NCI-H510A (cell line): ENCODE data around the gene PBX1.

Experiments
- DNase-seq: peaks from one replicate; lab custom pipeline; 2025; lab: John Stamatoyannopoulos, UW

Gene PBX1

DNA sequence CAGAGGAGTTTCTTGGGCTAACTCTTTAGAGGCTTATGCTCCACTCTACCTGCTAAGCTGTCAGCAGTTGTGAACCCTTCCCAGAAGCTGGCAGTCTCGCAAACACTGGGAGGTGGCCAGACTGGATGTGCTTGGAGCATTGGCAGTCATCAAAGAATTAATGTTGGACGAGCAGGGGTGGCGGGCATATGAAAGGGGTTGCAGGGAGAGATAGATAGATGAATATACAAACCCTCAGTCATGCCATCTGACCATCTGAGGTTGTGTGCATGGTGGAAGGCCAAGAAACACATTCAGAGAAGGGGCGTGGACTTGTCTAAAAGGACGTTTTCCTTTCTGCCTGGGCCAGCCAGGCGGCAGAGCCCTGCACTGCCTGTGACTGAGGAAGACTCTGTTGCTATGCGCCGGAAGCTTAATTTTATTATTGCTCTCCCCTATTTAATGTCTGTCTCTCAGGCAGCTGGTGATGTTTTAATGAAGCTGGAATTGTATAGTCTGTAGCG, 164.4 kb downstream of the PBX1 start:
- DNase-seq, result no peak

DNA sequence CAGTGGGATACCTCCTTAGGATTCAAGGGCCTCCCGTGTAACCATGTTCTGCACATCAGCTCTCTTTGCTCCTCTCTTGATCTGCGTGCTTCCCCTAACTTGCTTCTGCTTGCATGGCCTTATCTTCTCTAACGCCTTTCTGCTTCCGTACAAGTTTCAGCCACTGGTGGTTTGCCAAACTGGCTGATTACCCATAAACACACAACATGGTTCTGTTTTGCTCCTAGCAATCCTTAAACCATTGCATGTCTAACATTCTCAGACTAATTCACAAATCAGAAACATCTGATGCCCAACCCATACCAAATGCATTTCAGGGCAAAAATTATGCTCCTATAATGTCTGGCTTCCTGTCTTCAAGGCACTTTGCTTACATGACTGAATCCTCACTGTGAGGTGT, 166.4 kb downstream of the PBX1 start:
- no peak for DNase-seq

DNA sequence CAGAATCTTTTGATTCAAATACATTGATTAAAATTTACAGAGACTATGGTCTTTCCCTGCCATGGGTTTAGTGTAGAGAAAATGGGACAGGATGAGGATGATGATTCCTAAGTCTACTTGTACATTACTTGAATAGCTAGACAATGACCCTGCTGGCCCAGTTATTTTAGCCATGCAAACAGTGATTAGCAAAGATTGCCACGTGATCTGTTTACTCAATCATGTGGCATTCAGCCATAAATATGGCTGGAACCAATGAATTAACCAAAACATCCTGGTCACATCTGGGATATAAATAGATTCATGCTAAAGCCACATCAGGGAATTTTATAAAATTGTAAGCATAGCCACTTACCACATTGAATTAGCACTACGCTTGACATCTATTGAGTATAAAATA, 167.3 kb downstream of the PBX1 start:
- DNase-seq, result no peak

DNA sequence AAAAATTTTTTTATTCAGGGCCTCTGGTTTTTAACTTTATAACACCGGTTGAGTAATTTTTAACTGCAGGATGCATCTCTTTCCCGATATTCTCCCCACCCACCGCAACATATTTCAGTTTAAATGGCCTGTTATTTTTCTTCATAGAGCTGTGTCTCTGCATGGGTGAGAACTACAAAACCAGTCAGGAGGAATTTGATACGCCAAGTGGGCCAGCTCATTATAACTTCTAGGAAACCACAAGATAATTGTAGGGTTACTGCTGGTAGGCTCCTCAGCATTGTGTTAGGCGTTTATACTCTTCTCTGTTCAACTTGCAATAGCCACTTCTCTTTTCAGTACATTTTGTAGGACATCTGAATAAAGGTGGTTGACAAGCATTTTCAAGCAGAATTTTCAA, 169.7 kb downstream of the PBX1 start:
- no peak for DNase-seq

DNA sequence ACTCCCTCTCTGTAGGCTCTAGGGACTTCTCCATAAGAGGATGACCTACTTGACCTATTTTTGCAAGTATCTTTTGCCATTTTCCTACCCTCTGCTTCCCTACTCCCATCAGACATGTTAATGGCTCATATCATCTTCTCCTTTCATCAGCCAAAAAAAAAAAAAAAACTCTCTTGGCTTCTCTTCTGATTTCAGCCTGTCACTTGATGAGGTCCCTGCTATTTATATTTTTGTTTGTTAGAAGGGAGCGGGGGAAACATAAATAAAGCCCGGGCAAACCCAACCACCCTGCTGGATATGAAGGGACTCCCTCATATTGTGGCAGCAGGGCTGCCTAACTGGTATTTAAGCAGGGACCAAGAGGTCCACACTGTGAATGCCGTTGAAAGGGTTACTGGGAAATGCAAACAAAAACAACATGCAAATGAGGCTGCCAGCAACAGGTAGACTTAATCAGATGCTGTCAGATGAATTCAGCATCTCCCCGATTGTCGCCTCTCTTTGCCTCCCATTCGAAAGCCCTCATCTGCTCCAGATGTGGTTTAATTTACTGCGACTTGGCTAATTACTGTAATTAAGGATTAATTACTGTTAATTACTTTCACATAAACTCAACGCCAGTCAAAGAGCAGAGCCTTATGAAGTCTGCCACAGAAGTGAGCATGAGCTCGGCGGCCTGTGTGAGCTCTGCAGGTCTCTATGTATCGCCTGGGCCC, 172.3 kb downstream of the PBX1 start:
- DNase-seq, result no peak

DNA sequence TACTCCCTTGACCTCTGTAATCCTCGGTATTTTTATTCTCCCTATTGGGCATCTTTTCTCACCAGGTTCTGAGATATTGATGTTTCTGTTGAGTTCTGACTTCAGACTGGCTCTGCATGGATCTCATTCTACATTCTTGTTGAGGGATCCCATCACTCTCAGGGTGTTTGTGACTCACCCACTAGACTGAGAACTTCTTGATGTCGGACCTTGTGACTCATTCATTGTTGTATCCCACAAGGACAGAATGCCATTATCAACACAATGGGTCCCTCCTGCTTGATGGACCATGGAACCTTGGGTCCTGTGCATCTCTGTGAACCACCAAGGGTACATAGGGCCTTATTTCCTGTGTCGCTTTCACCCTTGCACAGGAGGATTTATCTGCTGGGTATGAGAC, 174.1 kb downstream of the PBX1 start:
- DNase-seq, result no peak

DNA sequence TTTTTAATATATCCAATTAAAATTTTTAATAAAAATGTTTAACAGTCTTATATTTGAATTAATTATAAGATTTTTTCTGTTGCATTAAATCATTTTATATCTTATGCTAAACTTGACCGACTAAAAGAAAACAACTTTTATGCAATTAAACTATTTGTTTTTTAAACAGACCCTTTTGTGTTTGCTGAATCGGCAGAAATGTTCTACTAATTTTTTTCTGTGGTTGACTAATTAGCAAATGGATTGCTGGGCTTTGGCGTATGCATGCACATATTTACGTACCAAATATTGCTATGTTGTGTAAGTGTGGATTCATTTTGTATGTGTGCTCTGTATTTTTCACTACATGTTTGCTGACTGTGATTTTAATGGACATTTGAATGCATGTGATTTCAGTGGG, 174.8 kb downstream of the PBX1 start:
- no peak for DNase-seq

DNA sequence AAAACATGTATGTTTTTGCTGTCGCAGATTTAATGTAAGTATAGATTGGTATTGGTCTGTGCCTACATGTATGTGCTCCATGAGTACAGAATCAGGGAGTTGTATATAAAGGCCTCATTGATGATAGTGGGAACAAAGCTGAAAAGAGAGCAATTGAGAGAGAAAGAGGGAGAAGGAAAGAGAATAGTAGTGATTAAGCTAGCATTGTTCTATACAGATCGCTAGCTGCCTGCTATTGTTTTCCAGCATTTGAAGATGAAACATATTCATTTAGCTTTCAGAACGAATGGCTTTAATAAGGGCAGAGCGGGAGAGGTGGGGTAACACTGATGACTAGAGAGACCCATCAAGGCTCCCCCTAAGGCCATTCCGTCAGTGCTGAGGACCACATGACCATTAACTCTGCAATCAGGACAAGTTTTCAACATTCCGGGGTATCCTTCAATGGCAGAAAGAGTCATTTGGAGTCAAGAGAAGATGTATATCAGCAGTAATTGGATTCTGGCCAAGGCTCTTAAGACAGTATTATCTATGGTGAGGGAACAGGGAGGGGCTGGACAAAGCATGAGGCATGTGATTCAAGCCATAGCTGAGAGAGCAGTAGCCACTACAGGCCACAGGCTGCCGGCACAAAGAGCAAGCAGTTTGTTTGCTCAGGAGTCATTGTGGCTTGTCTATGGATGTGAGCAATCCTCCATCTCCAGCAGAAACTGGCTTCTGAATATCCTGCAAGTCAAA, 176.5 kb downstream of the PBX1 start:
- DNase-seq, result peak; percentile 57

DNA sequence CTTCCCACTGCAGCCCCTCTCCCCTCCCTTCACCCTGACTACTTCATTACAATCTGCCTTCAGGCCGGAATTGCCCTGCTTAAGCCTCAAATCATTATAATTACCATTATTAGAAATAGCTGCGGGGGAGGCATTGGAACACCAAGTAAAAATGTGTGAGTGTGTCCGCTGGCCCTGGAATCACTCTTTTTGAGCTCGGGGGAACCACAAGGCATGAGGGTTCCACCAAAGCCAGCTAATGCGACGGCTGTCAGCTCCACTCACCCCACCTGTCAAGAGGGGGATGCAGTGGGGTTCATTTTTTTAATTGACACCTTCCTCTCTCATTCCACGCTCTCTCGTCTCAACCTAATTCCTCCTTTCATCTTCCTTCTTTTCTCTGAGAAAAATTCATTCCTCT, 177.2 kb downstream of the PBX1 start:
- DNase-seq, result no peak

DNA sequence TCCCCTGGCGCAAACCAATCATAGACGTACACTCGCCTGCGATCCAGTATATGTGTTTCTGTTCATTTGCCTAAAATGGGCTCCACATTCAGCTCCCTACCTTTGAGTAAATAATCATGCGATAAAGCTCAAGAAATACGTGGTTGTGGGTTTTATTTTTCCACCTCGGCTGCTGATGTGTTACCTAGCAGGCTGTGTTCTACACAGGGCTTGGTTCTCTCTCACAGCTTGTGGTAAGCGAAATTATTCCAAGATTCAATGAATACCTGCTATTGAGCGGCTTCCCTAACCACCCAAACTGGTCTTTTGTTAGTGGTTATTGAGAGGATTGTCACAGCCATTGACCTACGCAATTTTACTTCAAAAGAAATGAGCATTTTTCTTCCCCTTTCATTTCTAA, 180.2 kb downstream of the PBX1 start:
- DNase-seq, result no peak

DNA sequence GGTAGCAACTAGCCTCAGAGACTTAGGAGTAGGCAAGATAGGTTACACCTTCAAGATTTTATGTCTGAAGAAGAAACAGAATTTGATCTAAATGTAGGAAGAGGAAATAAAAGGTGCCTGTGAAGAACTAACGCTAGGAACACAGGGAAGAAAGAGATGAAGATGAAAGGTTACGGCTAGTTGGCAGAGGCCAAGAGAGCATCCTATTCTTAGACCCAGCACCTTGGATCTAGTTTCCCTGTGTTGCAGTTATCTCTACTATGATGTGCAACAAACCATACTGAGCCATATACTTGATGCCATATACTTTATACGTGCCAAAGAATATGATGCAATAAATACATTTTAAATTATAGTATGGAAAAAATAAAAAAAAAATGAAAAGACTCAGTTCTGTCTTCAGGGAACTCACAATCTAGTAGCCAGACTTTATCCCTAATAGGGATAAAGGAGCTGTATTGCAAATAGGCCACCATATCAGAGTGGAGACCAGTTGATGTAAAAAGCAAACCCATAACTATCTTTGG, 181.1 kb downstream of the PBX1 start:
- DNase-seq, result no peak

DNA sequence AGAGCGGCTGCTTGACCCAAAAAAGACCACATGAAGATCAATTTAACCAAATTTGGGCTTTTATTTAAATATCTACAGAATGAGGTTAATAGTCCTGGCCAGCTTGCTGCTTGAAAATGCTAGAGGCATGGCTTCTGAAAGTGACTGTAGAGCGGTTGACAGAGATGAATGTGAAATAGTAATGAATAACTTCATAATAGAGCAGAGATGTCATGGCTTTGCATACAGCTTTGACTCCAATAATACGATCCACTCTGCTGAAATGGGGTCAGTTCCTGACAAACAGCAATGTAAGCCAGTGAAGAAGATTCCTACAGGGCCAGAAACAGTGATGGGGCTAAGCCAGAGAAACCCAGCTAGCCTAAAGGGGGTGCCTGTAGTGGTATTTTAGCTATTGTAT, 183.8 kb downstream of the PBX1 start:
- DNase-seq, result no peak

DNA sequence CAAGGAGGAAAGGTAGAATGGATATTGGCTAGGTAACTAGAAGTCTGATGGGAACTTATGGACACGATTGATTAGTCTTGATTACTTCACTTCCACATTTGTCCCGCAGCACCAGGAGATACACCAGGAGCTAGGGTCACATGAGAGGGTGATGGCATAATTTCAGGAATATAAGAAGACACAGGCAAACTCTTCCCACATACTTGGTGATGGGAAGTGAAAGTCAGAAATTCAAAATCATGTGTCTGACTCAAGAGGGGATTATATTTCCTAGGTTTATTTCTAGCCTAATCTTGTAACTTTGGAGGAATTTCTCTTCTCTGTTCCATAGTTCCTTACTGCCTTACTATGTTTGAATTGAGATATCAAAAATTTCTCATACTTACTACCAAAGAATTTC, 185.0 kb downstream of the PBX1 start:
- no peak for DNase-seq

DNA sequence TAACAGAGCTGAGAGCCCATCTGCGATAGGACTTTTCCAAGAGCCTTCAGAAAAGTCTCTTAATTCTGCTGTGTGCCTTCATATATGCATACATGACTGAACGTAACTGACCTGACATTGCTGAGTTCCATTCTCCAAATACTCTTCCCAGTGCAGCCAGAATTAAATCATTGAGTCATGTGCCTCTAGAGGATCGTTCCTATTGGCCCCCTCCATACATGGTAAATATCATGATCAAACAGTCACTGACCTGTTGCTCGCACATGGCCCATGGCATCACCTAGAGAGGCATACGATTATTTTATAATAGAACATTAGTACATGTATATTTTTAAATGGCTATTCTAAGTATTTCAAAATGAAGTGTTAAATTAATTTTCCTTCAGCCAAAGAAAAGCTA, 186.8 kb downstream of the PBX1 start:
- no peak for DNase-seq

DNA sequence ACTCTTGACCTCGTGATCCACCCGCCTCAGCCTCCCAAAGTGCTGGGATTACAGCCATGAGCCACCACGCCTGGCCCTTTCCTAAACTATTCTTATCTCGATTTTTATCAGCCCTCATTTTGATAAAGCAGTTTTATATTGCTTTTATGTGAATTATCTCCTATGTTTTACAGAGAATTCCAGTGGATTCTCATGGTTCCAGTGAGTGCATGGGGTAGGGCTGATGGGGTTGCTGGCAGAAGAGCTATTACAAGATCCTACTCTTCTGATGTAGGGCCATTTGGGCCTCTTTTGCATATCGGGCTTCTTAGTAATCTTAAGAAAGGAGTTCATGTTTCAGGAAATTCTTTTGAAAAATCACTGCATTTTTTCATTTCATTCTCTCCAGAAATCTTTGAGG, 187.6 kb downstream of the PBX1 start:
- DNase-seq, result no peak

DNA sequence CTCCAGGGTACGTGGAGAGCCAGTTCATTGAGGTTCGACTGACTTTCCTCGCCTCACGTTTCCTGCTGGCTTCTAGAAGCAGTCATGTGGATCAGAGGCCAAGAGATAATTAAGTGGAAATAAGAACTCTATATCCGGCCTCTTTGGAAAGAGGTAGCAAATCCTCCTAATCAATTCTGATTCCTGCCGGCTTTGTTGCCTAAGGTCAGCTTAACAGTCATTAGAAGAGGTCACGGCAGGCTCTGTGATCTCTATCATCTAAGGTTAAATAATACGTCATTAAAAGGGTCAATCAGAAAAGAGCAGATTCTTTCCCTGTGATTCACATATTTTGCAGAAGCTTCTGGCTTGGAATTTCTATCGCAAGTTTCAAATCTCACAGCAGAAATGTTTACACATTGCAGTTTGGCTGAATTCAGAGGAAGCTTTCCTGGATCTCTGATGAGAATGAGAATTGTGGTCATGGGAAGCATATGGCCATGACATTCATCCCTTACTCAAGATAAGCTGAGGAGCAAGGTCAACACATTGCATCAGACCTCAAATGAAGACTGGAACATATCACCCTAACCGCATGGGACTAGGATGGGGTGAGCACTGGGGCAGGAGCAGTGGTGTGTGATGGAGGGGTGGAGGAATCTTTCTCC, 189.4 kb downstream of the PBX1 start:
- DNase-seq, result no peak

DNA sequence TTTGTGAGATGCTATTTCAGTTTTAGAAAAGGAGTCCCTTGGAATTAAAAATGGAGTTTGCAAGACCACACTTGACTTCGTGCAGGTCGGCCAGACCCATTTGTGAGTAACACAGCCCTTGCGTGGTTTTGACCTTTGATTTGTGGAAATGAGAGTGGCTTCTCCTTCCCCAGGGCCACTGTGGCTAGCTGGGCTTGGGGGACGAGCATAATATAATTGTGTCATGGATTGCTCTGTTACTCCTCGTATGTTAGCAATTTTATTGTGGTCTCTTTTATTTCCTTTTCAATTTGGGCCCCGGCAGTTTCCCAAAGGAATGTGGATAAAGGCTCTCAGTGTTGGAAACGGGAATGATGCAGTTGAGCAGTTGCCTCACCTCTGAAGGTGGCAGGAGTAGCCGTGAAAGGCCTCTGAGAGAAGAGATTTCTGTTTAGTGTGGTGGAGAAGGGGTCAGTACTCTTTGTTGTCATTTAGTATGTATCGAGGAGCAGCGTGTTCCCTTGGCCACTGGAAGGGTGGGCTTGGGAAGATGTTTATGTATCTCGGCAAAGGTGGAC, 194.6 kb downstream of the PBX1 start:
- no peak for DNase-seq

DNA sequence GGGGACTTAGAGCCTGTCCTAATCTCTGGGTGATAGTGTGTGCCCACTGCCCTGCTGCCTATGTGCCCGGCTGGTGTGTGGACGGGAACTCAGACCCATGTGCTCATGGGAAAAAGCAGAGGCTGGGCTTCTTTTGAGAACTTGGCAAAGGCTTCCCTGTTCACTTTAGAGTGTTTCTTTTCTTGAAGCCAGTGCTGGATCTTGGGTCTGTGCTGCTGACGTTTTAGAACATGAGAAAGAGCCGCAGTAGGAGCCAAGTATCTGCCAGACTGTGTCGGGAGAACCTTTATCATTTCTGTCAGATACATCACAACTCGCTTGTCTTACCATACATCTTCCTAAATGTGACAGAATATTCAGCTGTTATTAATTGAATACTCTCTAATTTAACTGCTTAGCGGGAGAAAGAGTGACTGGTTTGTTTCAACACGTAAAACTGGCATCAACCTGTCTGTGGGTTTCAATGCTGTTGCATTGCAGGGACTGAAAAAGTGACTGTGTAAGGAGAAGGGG, 195.2 kb downstream of the PBX1 start:
- DNase-seq, result no peak

DNA sequence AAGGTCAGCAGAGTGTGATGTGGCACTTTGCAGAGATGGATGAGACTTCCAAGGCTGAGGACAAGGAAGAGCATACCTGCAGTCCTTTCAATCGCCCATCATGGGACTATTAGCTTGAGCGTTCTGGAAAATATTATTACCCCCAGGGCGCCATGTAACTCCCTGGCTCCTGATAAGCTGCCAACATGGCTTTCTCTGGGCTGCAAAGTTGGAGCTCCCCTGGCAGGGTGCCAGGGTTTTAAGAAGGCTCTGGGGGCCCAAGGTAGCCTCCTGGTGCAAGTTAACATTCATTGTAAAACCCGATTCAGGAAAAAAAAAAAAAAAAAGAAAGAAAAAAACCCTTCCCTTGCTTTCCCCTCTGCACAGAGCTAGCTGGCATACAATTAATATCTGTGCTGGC, 196.7 kb downstream of the PBX1 start:
- no peak for DNase-seq

DNA sequence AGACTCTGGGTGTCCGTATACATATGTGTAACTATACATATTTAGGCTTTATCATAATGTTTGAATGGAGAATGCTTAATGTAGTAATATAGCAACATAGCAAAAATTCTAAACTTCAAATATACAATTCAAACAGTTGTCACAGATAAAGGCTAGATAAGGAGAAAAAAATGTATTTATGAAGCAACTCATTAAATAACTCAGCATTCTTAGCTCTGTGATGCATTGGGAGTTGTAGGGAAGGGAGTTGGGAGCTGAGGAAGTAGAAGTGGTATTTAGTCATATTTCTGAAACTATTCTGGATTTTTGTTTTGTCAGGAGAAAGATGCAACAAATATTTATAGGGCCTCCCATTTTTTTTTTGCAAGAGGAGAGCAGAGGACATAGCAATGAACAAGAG, 197.8 kb downstream of the PBX1 start:
- no peak for DNase-seq

DNA sequence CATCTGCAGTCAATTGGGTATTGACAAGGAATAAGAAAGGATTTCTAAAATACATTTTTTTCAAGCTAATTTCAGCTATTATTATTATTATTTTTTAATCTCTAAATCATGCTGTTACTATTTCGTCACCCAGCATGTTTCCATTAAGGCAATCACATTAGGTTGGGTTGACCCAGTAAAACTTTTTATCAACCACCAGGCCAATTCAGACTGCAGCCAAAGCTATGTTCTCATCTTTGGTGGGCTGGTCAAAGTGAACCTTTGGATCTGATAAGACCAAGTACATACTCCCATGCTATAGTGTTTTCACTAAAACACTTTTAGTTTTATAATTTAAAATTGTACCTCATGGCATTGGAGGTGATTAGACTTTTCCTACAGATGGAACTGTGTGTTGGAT, 198.6 kb downstream of the PBX1 start:
- DNase-seq, result no peak

DNA sequence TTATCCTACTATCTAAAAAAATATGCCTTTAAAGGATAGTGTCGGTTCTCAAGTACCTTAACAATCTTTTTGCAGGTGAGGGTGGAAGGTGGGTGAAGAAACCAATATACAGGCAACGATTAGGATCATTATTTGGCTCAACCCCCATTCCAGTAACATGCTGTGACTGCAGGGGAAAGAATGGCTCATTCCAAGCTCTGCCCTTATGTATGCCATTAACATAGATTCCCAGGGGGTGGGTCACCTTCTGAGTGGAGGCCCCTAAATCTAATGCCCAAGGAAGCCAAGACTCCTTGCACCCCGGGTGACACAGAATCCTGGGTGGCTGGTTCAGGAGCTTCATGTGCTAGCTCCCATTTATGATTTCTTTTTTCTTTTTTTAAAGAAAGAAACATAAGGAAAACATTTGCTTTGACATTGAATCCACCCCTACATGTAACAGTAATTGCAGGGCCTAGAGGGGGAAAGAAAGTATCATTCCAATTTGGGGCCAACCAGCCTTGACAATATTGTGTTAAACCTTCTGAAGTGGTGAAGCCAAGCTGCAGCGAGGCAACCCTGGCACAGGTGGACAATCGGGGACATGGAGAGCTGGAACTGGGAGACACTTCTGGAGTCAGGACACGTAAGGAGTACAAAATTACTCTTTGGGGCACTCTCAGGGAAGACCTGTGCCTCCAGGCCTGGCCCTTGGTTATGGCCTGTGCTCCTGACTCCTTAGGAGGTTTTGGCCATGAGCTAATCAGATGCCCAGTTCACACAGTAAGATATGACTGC, 200.3 kb downstream of the PBX1 start:
- no peak for DNase-seq
